Stimulated activated CD4-positive, alpha-beta T cell treated with anti-CD3 and anti-CD28 coated beads, Interleukin-2, amount 100 ng/mL, for 24 hours (primary cell): Measurements from ENCODE around the gene NFE2L3.
"Not testable (repeated sequence)": the region's sequence is repeated elsewhere in the genome, so short reads cannot be mapped to it uniquely, and the experiment has no call there.

Source experiments
- DNase-seq, 2 donors: peaks; one replicate each; pipeline ENCODE4 v3.0.0-alpha.2; 2020

Gene NFE2L3

GRCh38 chr7:26147646-26148306 is 4.2 kb upstream of the NFE2L3 start:
- DNase-seq = not testable (repeated sequence)

GRCh38 chr7:26148307-26148700 is 3.7 kb upstream of the NFE2L3 start:
- not testable (repeated sequence) for DNase-seq

- no peak for DNase-seq
Measured at GRCh38 chr7:26149391-26149977, 2.5 kb upstream of the NFE2L3 start.

GRCh38 chr7:26151096-26151495 is 902 bp upstream of the NFE2L3 start:
- no peak for DNase-seq

- no peak for DNase-seq
Measured at GRCh38 chr7:26151650-26151952, 397 bp upstream of the NFE2L3 start.

- peak; percentile 48 to 56 for DNase-seq
Measured at GRCh38 chr7:26152782-26153240, 813 bp downstream of the NFE2L3 start.

GRCh38 chr7:26153241-26153822 is 1.3 kb downstream of the NFE2L3 start:
- peak; percentile 37 to 45 for DNase-seq

GRCh38 chr7:26153823-26154783 is 2.1 kb downstream of the NFE2L3 start:
- DNase-seq = peak; percentile 39 to 53

GRCh38 chr7:26155531-26156375 is 3.8 kb downstream of the NFE2L3 start:
- no peak for DNase-seq

- peak; percentile 44 to 59 for DNase-seq
Measured at GRCh38 chr7:26156451-26157420, 4.7 kb downstream of the NFE2L3 start.

GRCh38 chr7:26157520-26158105 is 5.6 kb downstream of the NFE2L3 start:
- DNase-seq = no peak

- no peak for DNase-seq
Measured at GRCh38 chr7:26159243-26159642, 7.2 kb downstream of the NFE2L3 start.

GRCh38 chr7:26160896-26161295 is 8.9 kb downstream of the NFE2L3 start:
- no peak for DNase-seq

- no peak for DNase-seq
Measured at GRCh38 chr7:26162431-26162830, 10.4 kb downstream of the NFE2L3 start.

GRCh38 chr7:26163804-26164203 is 11.8 kb downstream of the NFE2L3 start:
- not testable (repeated sequence) for DNase-seq

- no peak for DNase-seq
Measured at GRCh38 chr7:26165950-26166683, 14.1 kb downstream of the NFE2L3 start.

GRCh38 chr7:26166684-26167266 is 14.8 kb downstream of the NFE2L3 start:
- no peak for DNase-seq

- no peak for DNase-seq
Measured at GRCh38 chr7:26167303-26167934, 15.4 kb downstream of the NFE2L3 start.

- no peak for DNase-seq
Measured at GRCh38 chr7:26168458-26169023, 16.5 kb downstream of the NFE2L3 start.
